Loucy (cell line): ENCODE data around the gene CPAMD8.

ENCODE experiments used
- H2AFZ ChIP-seq: fragments of 200-600 bp; sonication (generic); 2 replicates; pipeline ENCODE4 v1.6.0; 2016; ENCODE audit warnings: antibody characterized with exemption, mild to moderate bottlenecking, low read length, moderate library complexity
- H3F3A ChIP-seq: fragments of 200-600 bp; 2 replicates; pipeline ENCODE4 v1.6.0; 2016; ENCODE audit warnings: antibody characterized with exemption, low read depth, mild to moderate bottlenecking
- H3K27me3 ChIP-seq: fragments of 200-600 bp; sonication (generic); 2 replicates; pipeline ENCODE4 v1.6.1; 2014; ENCODE audit warnings: low read length, mild to moderate bottlenecking; ENCODE audit not compliant: insufficient read depth, poor library complexity, severe bottlenecking
- H3K36me3 ChIP-seq: fragments of 200-600 bp; sonication (generic); 2 replicates; pipeline ENCODE4 v1.6.1; 2016; ENCODE audit warnings: low read length; ENCODE audit not compliant: insufficient read depth
- H3K4me1 ChIP-seq: fragments of 200-600 bp; sonication (generic); 2 replicates; pipeline ENCODE4 v1.5.1; 2014; ENCODE audit warnings: low read length, mild to moderate bottlenecking; ENCODE audit not compliant: insufficient read depth, poor library complexity, severe bottlenecking
- H3K4me2 ChIP-seq: fragments of 200-600 bp; sonication (generic); 2 replicates; pipeline ENCODE4 v1.6.0; 2014; ENCODE audit warnings: antibody characterized with exemption, low read length, low read depth, mild to moderate bottlenecking; ENCODE audit not compliant: poor library complexity, severe bottlenecking
- H3K4me3 ChIP-seq: fragments of 200-600 bp; sonication (generic); 2 replicates; pipeline ENCODE4 v1.5.1; 2014; ENCODE audit warnings: low read length, mild to moderate bottlenecking, mixed read lengths; ENCODE audit not compliant: poor library complexity, severe bottlenecking
- H3K79me2 ChIP-seq: fragments of 200-600 bp; sonication (generic); 2 replicates; pipeline ENCODE4 v1.6.1; 2014; ENCODE audit warnings: low read length; ENCODE audit not compliant: insufficient read depth
- H3K9ac ChIP-seq: fragments of 200-600 bp; sonication (generic); 2 replicates; pipeline ENCODE4 v1.6.0; 2014; ENCODE audit warnings: mild to moderate bottlenecking, low read depth, low read length, moderate library complexity; ENCODE audit not compliant: poor library complexity, severe bottlenecking
- H3K9me2 ChIP-seq: fragments of 200-600 bp; sonication (generic); replicated peaks from 2 replicates; pipeline ENCODE4 v1.6.1; 2016; ENCODE audit warnings: low read depth, low read length, mixed read lengths
- H3K9me3 ChIP-seq: fragments of 200-600 bp; sonication (generic); 2 replicates; pipeline ENCODE4 v1.6.1; 2014; ENCODE audit warnings: mild to moderate bottlenecking, antibody characterized with exemption, low read length, low read depth; ENCODE audit not compliant: insufficient read depth
- H4K20me1 ChIP-seq: fragments of 200-600 bp; sonication (generic); 2 replicates; pipeline ENCODE4 v1.6.0; 2014; ENCODE audit warnings: antibody characterized with exemption, low read length, mild to moderate bottlenecking; ENCODE audit not compliant: insufficient read depth, poor library complexity, severe bottlenecking
- EZH2phosphoT487 ChIP-seq: fragments of 200-600 bp; IDR thresholded peaks from 2 replicates; pipeline ENCODE4 v1.6.1; 2018; ENCODE audit warnings: antibody characterized with exemption, mild to moderate bottlenecking, moderate library complexity, borderline replicate concordance
- TF ChIP-seq, protein P1 (sequence below): fragments of 200-600 bp; sonication (generic); conservative IDR thresholded peaks from 2 replicates; pipeline ENCODE4 v1.5.1; 2014; ENCODE audit warnings: mild to moderate bottlenecking, antibody characterized with exemption, low read length

CPAMD8 gene

GRCh38 chr19:16889883-16890460 lies 136.6 kb downstream of the CPAMD8 start:
- Histone ChIP-seq H3K9me2 (no peaks in the 10 kb centered on the region), H4K20me1 (no peaks in the 10 kb centered on the region), H3K4me1 (peaks cover 66% of the 10 kb centered on the region), H3K9me3 (no peaks in the 10 kb centered on the region), H3K79me2 (peaks cover 22% of the 10 kb centered on the region; the same call in 1 of the 2 replicates), H3K4me2 (peak overlapping the region; percentile 78), H3K27me3 (no peaks in the 10 kb centered on the region), H3K4me3 (peak overlapping the region; percentile 66), H3F3A (no peaks in the 10 kb centered on the region), H3K36me3 (no peaks in the 10 kb centered on the region), H2AFZ (no peak overlapping the region), H3K9ac (peak overlapping the region; percentile 70)
- TF ChIP-seq, protein P1, sequence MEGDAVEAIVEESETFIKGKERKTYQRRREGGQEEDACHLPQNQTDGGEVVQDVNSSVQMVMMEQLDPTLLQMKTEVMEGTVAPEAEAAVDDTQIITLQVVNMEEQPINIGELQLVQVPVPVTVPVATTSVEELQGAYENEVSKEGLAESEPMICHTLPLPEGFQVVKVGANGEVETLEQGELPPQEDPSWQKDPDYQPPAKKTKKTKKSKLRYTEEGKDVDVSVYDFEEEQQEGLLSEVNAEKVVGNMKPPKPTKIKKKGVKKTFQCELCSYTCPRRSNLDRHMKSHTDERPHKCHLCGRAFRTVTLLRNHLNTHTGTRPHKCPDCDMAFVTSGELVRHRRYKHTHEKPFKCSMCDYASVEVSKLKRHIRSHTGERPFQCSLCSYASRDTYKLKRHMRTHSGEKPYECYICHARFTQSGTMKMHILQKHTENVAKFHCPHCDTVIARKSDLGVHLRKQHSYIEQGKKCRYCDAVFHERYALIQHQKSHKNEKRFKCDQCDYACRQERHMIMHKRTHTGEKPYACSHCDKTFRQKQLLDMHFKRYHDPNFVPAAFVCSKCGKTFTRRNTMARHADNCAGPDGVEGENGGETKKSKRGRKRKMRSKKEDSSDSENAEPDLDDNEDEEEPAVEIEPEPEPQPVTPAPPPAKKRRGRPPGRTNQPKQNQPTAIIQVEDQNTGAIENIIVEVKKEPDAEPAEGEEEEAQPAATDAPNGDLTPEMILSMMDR = no peak
- no peak for TF ChIP-seq EZH2phosphoT487

- peak overlapping the region; percentile 78 for H3K4me2 ChIP-seq
- H3K9me3 ChIP-seq = no peaks in the 10 kb centered on the region
- TF ChIP-seq EZH2phosphoT487 = no peak
- TF ChIP-seq, protein P1 = no peak
- peaks cover 66% of the 10 kb centered on the region for H3K4me1 ChIP-seq
- H3F3A ChIP-seq = no peaks in the 10 kb centered on the region
- H3K9ac ChIP-seq = peak overlapping the region; percentile 70
- H3K79me2 ChIP-seq = peaks cover 22% of the 10 kb centered on the region; the same call in 1 of the 2 replicates
- H3K9me2 ChIP-seq = no peaks in the 10 kb centered on the region
- no peaks in the 10 kb centered on the region for H3K36me3 ChIP-seq
- no peaks in the 10 kb centered on the region for H3K27me3 ChIP-seq
- H4K20me1 ChIP-seq = no peaks in the 10 kb centered on the region
- H3K4me3 ChIP-seq = peak overlapping the region; percentile 66
- H2AFZ ChIP-seq = no peak overlapping the region
These were observed 137.2 kb downstream of the CPAMD8 start for GRCh38 chr19:16889366-16889882.

DNA sequence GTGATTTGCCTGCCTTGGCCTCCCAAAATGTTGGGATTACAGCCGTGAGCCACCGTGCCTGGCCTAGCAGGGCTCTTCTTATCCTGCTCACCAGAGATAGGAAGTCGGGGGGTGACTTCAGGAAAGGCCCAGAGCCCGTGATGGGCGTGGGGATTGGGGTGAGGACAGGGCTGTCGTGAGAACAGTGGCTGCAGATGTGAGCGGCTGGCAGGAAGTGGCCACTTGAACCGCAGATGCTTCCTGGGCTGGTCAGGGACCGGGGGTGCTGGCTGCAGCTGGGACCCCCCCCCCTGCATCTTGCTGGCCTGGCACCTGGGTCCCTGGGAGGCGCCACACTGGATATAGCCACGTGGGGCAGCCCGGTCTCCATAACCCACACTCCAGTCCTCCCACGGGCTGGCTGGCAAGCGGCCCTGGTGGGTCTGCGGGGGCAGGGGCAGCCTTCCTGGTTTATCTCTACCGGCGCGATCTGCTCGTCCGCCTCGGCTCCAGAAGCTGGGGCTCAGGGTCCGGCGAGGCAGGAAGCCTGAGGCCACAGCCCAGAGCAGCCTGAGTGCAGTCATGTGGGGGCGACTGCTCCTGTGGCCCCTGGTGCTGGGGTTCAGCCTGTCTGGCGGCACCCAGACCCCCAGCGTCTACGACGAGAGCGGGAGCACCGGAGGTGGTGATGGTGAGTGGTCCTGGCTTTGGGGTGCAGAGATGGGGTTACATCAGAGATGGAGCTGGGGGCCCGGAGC lies 137.8 kb downstream of the CPAMD8 start, which contains the start of gene F2RL3:
F2RL3 (plus strand) TSS at position 371 of the 737 bp plus-strand sequence; CDS start at position 562, 191 bp downstream.
- peak within 1 kb of the TSS; percentile 78 for H3K4me2 ChIP-seq
- no peaks in the 10 kb centered on the region for H3K9me3 ChIP-seq
- H4K20me1 ChIP-seq = no peaks in the 10 kb centered on the region
- peaks cover 22% of the 10 kb centered on the region; the same call in 1 of the 2 replicates for H3K79me2 ChIP-seq
- TF ChIP-seq, protein P1 = no peak
- TF ChIP-seq EZH2phosphoT487 = no peak
- no peaks in the 10 kb centered on the region for H3F3A ChIP-seq
- no peaks in the 10 kb centered on the region for H3K9me2 ChIP-seq
- H2AFZ ChIP-seq = peak within 1 kb of the TSS; percentile 32; the same call in 1 of the 2 replicates
- H3K36me3 ChIP-seq = no peaks in the 10 kb centered on the region
- peak within 1 kb of the TSS; percentile 66 for H3K4me3 ChIP-seq
- H3K27me3 ChIP-seq = no peaks in the 10 kb centered on the region
- H3K9ac ChIP-seq = peak within 1 kb of the TSS; percentile 70
- H3K4me1 ChIP-seq = peaks cover 60% of the 10 kb centered on the region
